ENCODE measurements around the gene PDZD2. TPM values are rescaled to one million over a fixed set of nuclear protein-coding genes. Genes with fewer than 3 reads are reported as not detected.

Gene PDZD2
- total RNA-seq, 1 experiment from 2014 or later, result 0.37 TPM

DNA sequence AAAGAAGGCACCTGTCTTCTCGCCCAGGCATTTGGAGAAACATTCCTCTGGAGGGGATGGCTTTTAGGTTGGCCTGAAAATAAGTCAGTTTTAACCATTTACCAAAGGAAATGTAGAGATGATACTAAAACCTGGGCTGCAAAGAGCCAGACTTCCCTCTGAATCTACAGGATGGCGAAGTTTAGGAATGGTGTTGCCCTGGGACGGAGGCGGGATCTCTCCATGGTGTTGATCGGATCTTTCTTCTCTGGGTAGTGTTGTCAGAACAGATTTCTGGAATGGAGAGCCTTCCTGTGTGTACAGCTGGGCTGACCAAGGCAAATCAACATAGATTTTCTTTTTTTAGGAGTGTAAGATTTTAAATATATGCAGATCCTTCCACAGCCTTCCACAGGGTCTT lies 159.2 kb downstream of the PDZD2 start:
- ChIA-PET CTCF (interaction anchor here (3.3 kb wide), 1 partner anchor 11 kb away, joined by 10 read pairs; no protein-coding TSS in a partner anchor), RAD21 (ENCODE audit: low non-redundant PET in 1 of 2, low total read pairs in 2 of 2, uncharacterized antibody in 2 of 2, unreplicated experiment in 2 of 2) (no interaction called here), POLR2A (no interaction called here)
- DNase-seq (ENCODE audit: low read depth, low spot score) (no peak), ATAC-seq (no peak)
- H3K9me2 ChIP-seq (ENCODE audit: insufficient read depth), result no peaks in the 10 kb centered on the region
- no peak overlapping the region for H2AFZ ChIP-seq (ENCODE audit: low read depth, low read length, poor library complexity, severe bottlenecking)
- TF ChIP-seq ZNF274 (IDR thresholded peaks at IDR 0.05; ENCODE audit: low read depth, low read length) (no peak), CEBPB (IDR thresholded peaks at IDR 0.05; ENCODE audit: low read depth) (no peak), ELF1 (IDR thresholded peaks at IDR 0.05; ENCODE audit: borderline replicate concordance, low read depth) (no peak), JUND (IDR thresholded peaks at IDR 0.05) (no peak), TCF7L2 (IDR thresholded peaks at IDR 0.05; ENCODE audit: borderline replicate concordance, extremely low read depth, insufficient read depth, insufficient read length) (no peak), CBX3 (IDR thresholded peaks at IDR 0.05; ENCODE audit: low read depth) (no peak), EZH2phosphoT487 (IDR thresholded peaks at IDR 0.05; ENCODE audit: borderline replicate concordance) (no peak), POLR2AphosphoS5 (IDR thresholded peaks at IDR 0.05; ENCODE audit: low read depth, low read length) (no peak), POLR2A (IDR thresholded peaks at IDR 0.05; ENCODE audit: borderline replicate concordance, extremely low read depth, insufficient read depth, insufficient read length) (no peak), SP1 (IDR thresholded peaks at IDR 0.05; ENCODE audit: low read depth) (no peak), EGR1 (IDR thresholded peaks at IDR 0.05; ENCODE audit: low read depth) (no peak), SRF (IDR thresholded peaks at IDR 0.05; ENCODE audit: low read depth) (no peak)
- TF ChIP-seq, protein P1, sequence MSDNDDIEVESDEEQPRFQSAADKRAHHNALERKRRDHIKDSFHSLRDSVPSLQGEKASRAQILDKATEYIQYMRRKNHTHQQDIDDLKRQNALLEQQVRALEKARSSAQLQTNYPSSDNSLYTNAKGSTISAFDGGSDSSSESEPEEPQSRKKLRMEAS (IDR thresholded peaks at IDR 0.05), result no peak
- TF ChIP-seq, protein P2, sequence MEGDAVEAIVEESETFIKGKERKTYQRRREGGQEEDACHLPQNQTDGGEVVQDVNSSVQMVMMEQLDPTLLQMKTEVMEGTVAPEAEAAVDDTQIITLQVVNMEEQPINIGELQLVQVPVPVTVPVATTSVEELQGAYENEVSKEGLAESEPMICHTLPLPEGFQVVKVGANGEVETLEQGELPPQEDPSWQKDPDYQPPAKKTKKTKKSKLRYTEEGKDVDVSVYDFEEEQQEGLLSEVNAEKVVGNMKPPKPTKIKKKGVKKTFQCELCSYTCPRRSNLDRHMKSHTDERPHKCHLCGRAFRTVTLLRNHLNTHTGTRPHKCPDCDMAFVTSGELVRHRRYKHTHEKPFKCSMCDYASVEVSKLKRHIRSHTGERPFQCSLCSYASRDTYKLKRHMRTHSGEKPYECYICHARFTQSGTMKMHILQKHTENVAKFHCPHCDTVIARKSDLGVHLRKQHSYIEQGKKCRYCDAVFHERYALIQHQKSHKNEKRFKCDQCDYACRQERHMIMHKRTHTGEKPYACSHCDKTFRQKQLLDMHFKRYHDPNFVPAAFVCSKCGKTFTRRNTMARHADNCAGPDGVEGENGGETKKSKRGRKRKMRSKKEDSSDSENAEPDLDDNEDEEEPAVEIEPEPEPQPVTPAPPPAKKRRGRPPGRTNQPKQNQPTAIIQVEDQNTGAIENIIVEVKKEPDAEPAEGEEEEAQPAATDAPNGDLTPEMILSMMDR (IDR thresholded peaks at IDR 0.05 in 2 of 3, conservative IDR thresholded peaks at IDR 0.05 in 1 of 3; ENCODE audit: borderline replicate concordance in 1 of 3, insufficient read depth in 1 of 3, low read depth in 2 of 3, low read length in 2 of 3), result no peak
- H3K27ac ChIP-seq (ENCODE audit: low read depth, low read length), result no peak overlapping the region
- no peaks in the 10 kb centered on the region for H4K20me1 ChIP-seq (ENCODE audit: insufficient read depth)
- no peaks in the 10 kb centered on the region for H3K36me3 ChIP-seq (ENCODE audit: control insufficient read depth in 1 of 2, insufficient read depth in 2 of 2, low read length in 2 of 2)
- H3K4me3 ChIP-seq (replicated peaks in 1 of 2; ENCODE audit: low read depth in 1 of 2, low read length in 2 of 2), result no peak overlapping the region
- peaks cover 19% of the 10 kb centered on the region; the same call in 1 of the 2 replicates for H3K27me3 ChIP-seq (ENCODE audit: insufficient read depth, low read length)
- BruUV-seq (replicated peaks), result no TSS peak
- no peaks in the 10 kb centered on the region for H3K4me1 ChIP-seq (ENCODE audit: control insufficient read depth in 1 of 2, insufficient read depth in 2 of 2, low read length in 2 of 2)
- no peak overlapping the region for H3K9ac ChIP-seq (ENCODE audit: low read length)
- H3K9me3 ChIP-seq (ENCODE audit: control insufficient read depth in 1 of 2, insufficient read depth in 1 of 2, low read depth in 1 of 2, low read length in 2 of 2), result no peaks in the 10 kb centered on the region
- no peak overlapping the region for H3K4me2 ChIP-seq (ENCODE audit: low read length)
- no peaks in the 10 kb centered on the region for H3K79me2 ChIP-seq (ENCODE audit: insufficient read depth, low read length)
- intact Hi-C loops (cut with micrococcal nuclease), result no loop called here
